Islet precursor cell (in vitro differentiated cells): ENCODE measurements around the gene MMS19.
A peak's percentile ranks its signal among the peaks of the same experiment; 100 is the strongest.
"Not testable (repeated sequence)": the region's sequence is repeated elsewhere in the genome, so short reads cannot be mapped to it uniquely, and the experiment has no call there.

Experiments
- DNase-seq: peaks from one replicate; pipeline ENCODE4 v3.0.0-alpha.2; 2018

The MMS19 gene

GRCh38 chr10:97528876-97529275 is 30.7 kb upstream of the MMS19 start:
- not testable (repeated sequence) for DNase-seq

GRCh38 chr10:97525683-97526110 is 27.5 kb upstream of the MMS19 start:
- no peak for DNase-seq

DNA sequence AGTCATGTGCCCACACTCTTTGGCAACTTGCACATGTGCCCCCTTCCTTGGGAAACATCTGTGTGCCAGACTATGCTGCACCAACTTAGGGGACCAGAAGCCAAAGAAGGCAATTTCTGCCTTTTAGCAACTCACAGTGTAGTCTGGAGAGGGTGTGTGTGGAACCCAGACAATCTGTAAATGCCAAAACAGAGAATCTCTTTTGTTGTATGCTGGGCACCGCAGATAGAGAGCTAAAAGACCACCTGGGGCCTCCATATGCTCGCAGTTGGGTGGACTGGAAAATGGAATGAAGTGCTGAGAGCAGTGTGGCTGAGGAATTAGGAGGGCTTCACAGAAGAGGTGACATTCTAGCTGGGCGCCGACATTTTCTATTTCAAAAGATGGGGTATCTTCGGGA is 26.9 kb upstream of the MMS19 start:
- no peak for DNase-seq

- DNase-seq: no peak
Measured at GRCh38 chr10:97522937-97523336, 24.7 kb upstream of the MMS19 start.

GRCh38 chr10:97522071-97522470 is 23.8 kb upstream of the MMS19 start:
- DNase-seq: no peak

- no peak for DNase-seq
Measured at GRCh38 chr10:97520978-97521761, 22.9 kb upstream of the MMS19 start.

DNA sequence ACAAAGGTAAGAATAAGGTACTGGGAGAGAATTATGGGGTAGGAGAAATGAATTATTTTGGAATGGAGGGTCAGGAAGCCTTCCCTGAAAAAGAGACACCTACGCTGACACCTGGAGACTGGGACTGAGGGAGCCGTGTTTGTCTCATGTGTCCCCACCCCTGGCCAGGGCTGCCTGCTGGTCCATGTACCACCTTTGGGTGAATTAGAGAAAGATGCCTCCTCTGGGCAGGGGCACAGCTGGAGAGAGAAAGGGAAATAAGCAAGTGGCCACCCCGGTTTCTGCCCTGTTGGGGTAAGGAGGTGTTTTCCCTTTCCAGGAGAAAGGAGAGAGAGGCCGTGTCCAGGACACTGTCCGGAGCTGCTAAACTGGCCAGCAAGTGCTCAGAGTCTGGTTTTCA is 22.3 kb upstream of the MMS19 start:
- no peak for DNase-seq

DNA sequence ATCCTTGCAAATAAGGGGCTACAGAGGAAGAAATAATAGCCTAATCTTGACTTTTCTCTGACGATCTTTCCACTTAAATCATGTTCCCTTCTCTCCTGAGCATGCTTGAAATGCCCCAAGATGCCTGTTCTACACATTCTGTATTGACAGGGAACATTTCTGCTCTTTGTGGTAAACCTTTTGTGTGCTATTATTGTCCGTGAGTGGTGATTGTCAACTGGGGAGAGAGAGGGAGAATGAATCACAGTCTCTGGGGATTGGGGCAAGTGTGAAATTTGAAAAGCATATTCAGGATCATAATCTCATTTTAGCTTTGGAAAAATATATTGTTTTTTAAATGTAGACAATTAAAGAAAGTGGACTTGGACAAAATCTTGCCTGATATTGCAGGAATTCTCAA is 21.1 kb upstream of the MMS19 start:
- no peak for DNase-seq

- DNase-seq: peak; percentile 94
Measured at GRCh38 chr10:97518301-97519043, 20.2 kb upstream of the MMS19 start.

GRCh38 chr10:97517778-97518300 is 19.6 kb upstream of the MMS19 start:
- DNase-seq: no peak

GRCh38 chr10:97517096-97517750 is 19.0 kb upstream of the MMS19 start:
- DNase-seq: no peak

GRCh38 chr10:97515271-97515978 is 17.2 kb upstream of the MMS19 start:
- no peak for DNase-seq

DNA sequence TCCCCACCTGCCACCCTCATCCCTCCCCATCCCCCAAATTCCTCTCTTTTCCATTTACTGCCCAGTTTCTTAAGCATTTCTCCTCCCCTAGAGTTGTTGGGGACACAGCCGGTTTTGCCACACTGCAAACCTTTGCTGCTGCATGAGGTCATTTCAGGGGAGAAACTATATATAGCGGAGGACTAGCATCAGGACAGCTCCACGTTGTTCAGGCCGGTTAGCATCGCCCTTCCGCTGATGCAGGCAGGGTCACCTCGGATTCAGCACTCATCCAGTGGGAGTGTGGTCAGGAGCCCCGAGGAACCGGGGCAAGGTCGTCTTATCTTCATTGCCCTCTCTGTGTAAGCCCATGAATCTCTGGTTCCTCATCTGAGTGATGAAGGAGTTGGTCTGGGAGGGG is 16.1 kb upstream of the MMS19 start:
- no peak for DNase-seq

DNA sequence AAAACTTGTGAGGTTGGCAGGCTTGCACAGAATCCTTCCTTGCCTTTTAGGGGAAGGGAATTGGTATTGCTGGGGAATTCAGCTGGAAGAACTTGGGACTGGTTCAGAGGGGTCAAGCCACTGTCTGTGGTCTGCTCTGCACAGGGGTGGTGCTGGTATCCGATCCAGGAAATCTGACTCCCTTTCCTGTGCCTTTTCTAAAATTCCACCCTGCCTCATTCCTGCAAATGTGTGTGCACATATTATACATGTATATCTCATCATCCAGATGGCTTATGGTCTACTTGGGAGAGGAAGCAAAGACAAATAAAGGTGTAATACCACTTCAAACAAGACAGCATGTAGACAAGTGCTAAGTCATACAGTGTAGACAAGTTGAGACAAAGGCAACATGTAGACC is 14.8 kb upstream of the MMS19 start:
- DNase-seq: no peak

DNA sequence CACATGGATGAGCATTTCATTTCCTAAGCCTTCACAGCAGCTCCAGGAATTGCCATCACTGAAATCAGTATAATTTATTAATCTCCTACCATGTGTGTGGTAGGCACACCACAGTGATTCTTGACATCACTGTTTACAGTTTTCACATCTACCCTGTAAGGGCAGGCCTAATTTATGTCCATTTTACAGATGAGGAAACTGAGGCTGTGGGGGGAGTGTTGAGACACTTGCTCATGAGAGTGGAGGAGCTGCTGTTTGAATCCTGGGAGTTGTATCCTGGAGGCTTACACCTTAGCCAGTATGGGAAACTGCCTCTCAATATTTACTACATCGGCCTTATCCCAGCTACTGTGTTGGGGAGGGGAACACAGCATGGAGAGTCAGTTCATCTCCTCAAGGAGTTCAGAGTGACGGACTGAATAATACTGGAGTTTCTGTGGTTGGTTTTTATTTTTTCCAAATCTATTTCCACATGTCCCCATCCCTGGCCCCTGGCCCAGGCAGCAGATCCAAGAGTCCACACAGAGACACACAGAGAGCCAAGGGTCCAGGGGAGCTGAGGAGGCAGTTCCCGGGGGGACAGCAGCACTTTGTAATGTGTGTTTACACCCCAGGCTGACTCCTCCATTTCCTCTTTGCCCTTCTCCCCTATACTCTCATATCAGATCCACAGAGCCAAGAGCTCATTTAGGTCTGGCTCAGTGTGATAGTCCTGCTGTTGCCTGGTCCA is 13.7 kb upstream of the MMS19 start:
- no peak for DNase-seq

- no peak for DNase-seq
Measured at GRCh38 chr10:97510686-97511085, 12.5 kb upstream of the MMS19 start.

DNA sequence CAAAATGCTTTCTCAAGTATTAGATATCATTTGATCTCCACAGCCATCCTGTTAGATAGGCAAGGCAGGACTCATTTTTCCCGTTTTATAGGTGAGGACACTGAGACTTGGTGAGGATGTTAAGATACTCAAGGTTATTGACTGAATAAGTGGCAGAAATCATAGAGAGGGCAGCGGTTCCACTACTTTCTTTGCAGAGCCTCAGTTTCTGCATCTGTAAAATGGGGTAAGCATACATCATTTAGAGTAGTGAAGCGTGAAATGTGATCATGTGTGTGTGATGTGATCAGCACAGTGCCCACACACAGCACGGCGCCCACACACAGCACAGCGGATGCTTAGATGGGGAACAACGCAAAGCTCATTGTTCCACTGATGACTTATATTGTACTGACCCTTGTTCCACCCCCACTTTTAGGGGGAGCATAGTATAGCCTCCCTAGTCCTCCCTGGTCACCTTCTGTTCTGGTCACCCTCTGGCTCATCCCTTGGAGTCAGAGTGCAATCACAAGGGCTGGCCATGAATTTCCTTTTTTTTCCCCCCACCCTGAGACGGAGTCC is 11.0 kb upstream of the MMS19 start:
- DNase-seq: no peak

GRCh38 chr10:97508342-97508741 is 10.1 kb upstream of the MMS19 start:
- DNase-seq: no peak

GRCh38 chr10:97506199-97506991 is 8.2 kb upstream of the MMS19 start:
- DNase-seq: no peak

DNA sequence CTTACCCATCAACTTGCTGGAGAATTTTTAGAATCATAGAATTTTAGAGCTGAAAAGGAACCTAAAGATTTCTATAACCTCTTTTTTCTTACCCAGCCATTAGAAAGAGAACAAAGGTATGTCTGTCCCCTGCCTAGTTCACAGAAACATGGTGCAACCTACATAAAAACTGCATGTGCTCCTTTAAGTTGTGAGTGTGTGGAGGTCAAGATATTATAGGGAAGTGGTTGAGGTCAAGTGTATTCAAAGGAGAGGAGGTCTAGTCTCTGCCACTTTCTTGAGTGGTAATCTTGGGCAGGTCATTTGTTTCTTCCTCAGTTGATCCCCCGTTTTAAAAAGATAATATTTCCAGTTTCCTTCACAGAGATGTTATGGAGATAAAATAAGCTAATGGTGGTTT is 6.9 kb upstream of the MMS19 start:
- DNase-seq: no peak

DNA sequence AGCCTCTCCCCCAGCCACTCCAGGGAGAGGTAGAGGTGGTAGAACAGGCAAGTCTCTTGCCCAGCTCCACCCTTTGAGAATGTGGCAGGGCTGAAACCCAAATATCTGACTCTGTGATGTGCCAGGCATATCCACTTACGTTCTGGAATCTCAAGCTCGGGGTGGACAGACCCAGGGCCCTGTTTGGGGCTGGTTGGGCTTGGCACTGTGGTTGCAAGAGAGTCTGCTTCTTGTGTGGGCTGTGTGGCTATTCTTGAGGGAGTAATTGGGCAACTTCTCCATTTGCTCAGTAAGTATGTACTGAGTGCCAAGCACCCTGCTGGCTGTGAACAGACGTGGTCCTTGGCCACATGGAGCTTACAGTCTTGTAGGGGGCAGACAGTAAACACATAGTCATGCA is 5.2 kb upstream of the MMS19 start:
- no peak for DNase-seq
